Endothelial cell of umbilical vein (primary cell): ENCODE results near the gene GUCA1A. TPM values are rescaled to one million over a fixed set of nuclear protein-coding genes. Genes with fewer than 3 reads are reported as not detected.
A peak's percentile ranks its signal among the peaks of the same experiment; 100 is the strongest.

ENCODE experiments used
- BruUV-seq: library from RNA; stranded (reverse); fragments of 400-500 nt; replicated peaks from 2 replicates; lab custom pipeline; 2021; lab: Mats Ljungman, UMichigan
- CTCF ChIA-PET: fragments of 300-600, 350-600 bp; sonication (Branson Sonifier 250); formaldehyde crosslinking; loops from one replicate; lab custom pipeline; 2021; ENCODE audit warnings: antibody characterized with exemption, inconsistent platforms; lab: Charles Lee
- POLR2A ChIA-PET: fragments of 300-600, 350-600 bp; sonication (Branson Sonifier 250); formaldehyde crosslinking; loops from one replicate; lab custom pipeline; 2021; ENCODE audit warnings: antibody characterized with exemption, inconsistent platforms; lab: Charles Lee
- DNase-seq: peaks from one replicate; pipeline ENCODE4 v3.0.0-alpha.2; 2011; ENCODE audit warnings: low read depth, low spot score
- FAIRE-seq: peaks from 2 replicates; lab custom pipeline; 2011; peaks lifted over from hg19 to GRCh38; lab: Jason Lieb, UNC
- H2AFZ ChIP-seq: 2 replicates; pipeline ENCODE4 v1.6.0; 2012; ENCODE audit warnings: low read depth, low read length, control low read depth, inconsistent platforms
- H3K27ac ChIP-seq: 2 replicates; pipeline ENCODE4 v1.5.1; 2011; ENCODE audit warnings: low read depth, mild to moderate bottlenecking, control low read depth, low read length, moderate library complexity; ENCODE audit not compliant: insufficient read depth
- H3K27me3 ChIP-seq, 2 experiments: 2 replicates each; pipeline versions ENCODE4 v1.6.0 to v1.6.1; 2011; ENCODE audit warnings: low read length in 2 of 2, mixed read lengths in 1 of 2; ENCODE audit not compliant: control insufficient read depth in 2 of 2, insufficient read depth in 2 of 2
- H3K36me3 ChIP-seq, 2 experiments: 2 replicates in 1 of 2; 3 replicates in 1 of 2; pipeline ENCODE4 v1.5.1; 2011; ENCODE audit warnings: low read length in 2 of 2, mild to moderate bottlenecking in 1 of 2, moderate library complexity in 1 of 2; ENCODE audit not compliant: control insufficient read depth in 2 of 2, insufficient read depth in 2 of 2; ENCODE audit errors: extremely low read depth in 1 of 2
- H3K4me1 ChIP-seq: 3 replicates; pipeline ENCODE4 v1.5.1; 2011; ENCODE audit warnings: mild to moderate bottlenecking, low read length; ENCODE audit not compliant: control insufficient read depth, insufficient read depth; ENCODE audit errors: extremely low read depth
- H3K4me2 ChIP-seq: 2 replicates; pipeline ENCODE4 v1.6.1; 2011; ENCODE audit warnings: low read length, control low read depth, mixed read lengths; ENCODE audit not compliant: insufficient read depth
- H3K4me3 ChIP-seq, 3 experiments: fragments of 200-600 bp in 1 of 3; sonication (generic), shearing (Covaris generic) in 1 of 3; replicated peaks in 1 of 3; 2 replicates each; pipeline ENCODE4 v1.5.1; 2011 to 2016; ENCODE audit warnings: control low read depth in 3 of 3, low read length in 3 of 3, mild to moderate bottlenecking in 2 of 3, inconsistent platforms in 1 of 3, low read depth in 1 of 3, moderate library complexity in 1 of 3; ENCODE audit not compliant: insufficient read depth in 1 of 3
- H3K79me2 ChIP-seq: 2 replicates; pipeline ENCODE4 v1.6.0; 2012; ENCODE audit warnings: low read length, inconsistent platforms; ENCODE audit not compliant: control insufficient read depth, insufficient read depth
- H3K9ac ChIP-seq: replicated peaks from 2 replicates; pipeline ENCODE3; 2011; ENCODE audit warnings: low read length, control low read depth; ENCODE audit not compliant: insufficient read depth; ENCODE audit errors: extremely low read depth
- H3K9me1 ChIP-seq: replicated peaks from 3 replicates; pipeline ENCODE4 v1.6.0; 2011; ENCODE audit warnings: mild to moderate bottlenecking, low read length; ENCODE audit not compliant: control insufficient read depth, insufficient read depth; ENCODE audit errors: extremely low read depth
- H3K9me3 ChIP-seq: replicated peaks from 2 replicates; pipeline ENCODE4 v1.5.1; 2012; ENCODE audit warnings: low read length, inconsistent platforms; ENCODE audit not compliant: control insufficient read depth, insufficient read depth
- H4K20me1 ChIP-seq: replicated peaks from 2 replicates; pipeline ENCODE3; 2011; ENCODE audit warnings: mild to moderate bottlenecking, low read length; ENCODE audit not compliant: control insufficient read depth, insufficient read depth; ENCODE audit errors: extremely low read depth
- GATA2 ChIP-seq: IDR thresholded peaks from 2 replicates; pipeline ENCODE4 v1.7.0; 2011; ENCODE audit warnings: low read depth, mild to moderate bottlenecking, moderate library complexity, mixed read lengths, low read length; ENCODE audit not compliant: insufficient read length, insufficient read depth
- JUN ChIP-seq: IDR thresholded peaks from 2 replicates; pipeline ENCODE4 v1.6.1; 2011; ENCODE audit warnings: borderline replicate concordance, low read depth; ENCODE audit not compliant: insufficient read length, insufficient read depth
- MYC ChIP-seq: IDR thresholded peaks from one replicate; pipeline ENCODE4 v1.6.1; 2011; ENCODE audit warnings: mild to moderate bottlenecking, low read depth, low read length
- POLR2A ChIP-seq: IDR thresholded peaks from 2 replicates; pipeline ENCODE4 v1.6.1; 2012; ENCODE audit warnings: low read depth, mild to moderate bottlenecking, control low read depth, low read length
- dilution Hi-C: fragments of 300-500 bp; cut with MboI; formaldehyde crosslinking; loops from one replicate; pipeline ENCODE4 v1.15.0; 2019; ENCODE audit warnings: low sequenced_read_pairs; ENCODE audit not compliant: extremely low pct_ligation_motif_present
- intact Hi-C: fragments of 100-400 bp; cut with micrococcal nuclease; formaldehyde crosslinking; loops from one replicate; pipeline ENCODE4 v1.10.0; 2022
- polyA plus RNA-seq, 4 experiments: library from polyadenylated mRNA; depleted of rRNA in 3 of 4; stranded (reverse) in 3 of 4; unstranded in 1 of 4; fragments of >200 nt; gene quantifications; 2 replicates each; pipeline versions ENCODE4 v1.2.1 to v1.2.3, GENCODE V29; 2011 to 2012; ENCODE audit warnings: missing spikeins in 1 of 4
- total RNA-seq: library from RNA; stranded (reverse); gene quantifications from 2 replicates; pipeline ENCODE4 v1.2.3, GENCODE V29; 2021

Gene GUCA1A
- total and polyA plus RNA-seq, 2 donors (not counting 3 experiments of a cell fraction or from before 2014, with no cell fraction given): 0.04 to 0.22 TPM

DNA sequence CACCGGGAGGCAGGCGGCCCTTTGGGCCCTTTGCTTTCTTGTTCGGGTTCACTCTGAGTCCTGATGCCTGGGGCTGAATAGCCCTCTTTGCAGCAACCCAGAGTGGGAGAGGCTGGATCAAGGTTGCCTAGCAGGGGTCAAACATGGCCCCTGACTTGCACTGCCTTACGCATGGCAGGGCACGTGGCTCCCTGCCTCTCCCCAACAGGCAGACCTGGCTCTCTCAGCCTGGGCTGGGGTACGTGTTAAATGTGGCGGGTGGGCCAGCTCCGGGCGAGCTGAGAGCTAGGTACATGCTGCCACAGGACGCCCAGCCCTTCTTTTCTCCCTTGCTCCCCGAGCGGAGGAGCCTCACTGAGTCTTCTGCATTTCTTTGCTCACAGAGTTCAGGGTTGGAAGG, 38.0 kb upstream of the GUCA1A start:
- no peak overlapping the region for H2AFZ ChIP-seq
- H3K79me2 ChIP-seq: no peaks in the 10 kb centered on the region
- peaks cover 22% of the 10 kb centered on the region for H3K4me1 ChIP-seq
- dilution Hi-C loops: no loop called here
- TF ChIP-seq JUN (no peak), MYC (no peak)
- H3K9me1 ChIP-seq: no peaks in the 10 kb centered on the region
- H3K4me3 ChIP-seq: no peak overlapping the region
- intact Hi-C loops: no loop called here
- H3K4me2 ChIP-seq: no peak overlapping the region
- ChIA-PET CTCF (interaction anchor here (1.5 kb wide), 1 partner anchor 31 kb away, joined by 5 read pairs; no protein-coding TSS in a partner anchor), POLR2A (no interaction called here)
- no TSS peak for BruUV-seq
- DNase-seq (no peak), FAIRE-seq (peak; percentile 48)
- no peaks in the 10 kb centered on the region for H4K20me1 ChIP-seq
- H3K9ac ChIP-seq: no peak overlapping the region
- H3K27ac ChIP-seq: no peak overlapping the region
- no peaks in the 10 kb centered on the region for H3K36me3 ChIP-seq
- H3K9me3 ChIP-seq: no peaks in the 10 kb centered on the region
- H3K27me3 ChIP-seq: no peaks in the 10 kb centered on the region

DNA sequence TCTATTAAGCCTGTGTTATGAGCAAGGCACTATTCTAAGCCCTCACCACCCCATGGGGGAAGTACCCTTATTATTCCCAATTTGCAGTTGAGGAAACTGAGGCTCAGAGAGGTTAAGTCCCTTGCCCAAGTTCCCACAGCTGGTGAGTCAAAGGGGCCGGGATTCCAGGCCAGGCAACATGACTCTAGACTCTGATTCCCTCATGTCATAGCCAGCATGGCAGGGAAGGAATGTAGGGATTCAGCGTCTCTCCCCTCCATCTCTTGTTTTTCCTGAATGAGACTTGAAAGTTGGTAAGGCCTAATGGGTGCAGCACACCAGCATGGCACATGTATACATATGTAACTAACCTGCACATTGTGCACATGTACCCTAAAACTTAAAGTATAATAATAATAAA, 37.4 kb upstream of the GUCA1A start:
- Histone ChIP-seq H3K4me3 (no peak overlapping the region), H2AFZ (no peak overlapping the region), H3K79me2 (no peaks in the 10 kb centered on the region), H3K9me1 (no peaks in the 10 kb centered on the region), H3K27ac (no peak overlapping the region), H3K36me3 (no peaks in the 10 kb centered on the region), H3K9me3 (no peaks in the 10 kb centered on the region), H3K4me1 (peaks cover 22% of the 10 kb centered on the region), H3K27me3 (no peaks in the 10 kb centered on the region), H4K20me1 (no peaks in the 10 kb centered on the region), H3K9ac (no peak overlapping the region), H3K4me2 (no peak overlapping the region)
- CTCF ChIA-PET: interaction anchor here (1.5 kb wide), 1 partner anchor 31 kb away, joined by 5 read pairs; no protein-coding TSS in a partner anchor
- dilution Hi-C loops: no loop called here
- no peak for DNase-seq
- no TSS peak for BruUV-seq
- POLR2A ChIA-PET: interaction anchor here (0.8 kb wide), 1 partner anchor 35 kb away, joined by 5 read pairs; no protein-coding TSS in a partner anchor
- TF ChIP-seq MYC (no peak), POLR2A (no peak), GATA2 (no peak)
- intact Hi-C loops: no loop called here
- FAIRE-seq: no peak
